Measurements from ENCODE around the gene RPL11. TPM values are rescaled to one million over a fixed set of nuclear protein-coding genes. Genes with fewer than 3 reads are reported as not detected.
A peak's percentile ranks its signal among the peaks of the same experiment; 100 is the strongest.

The RPL11 gene
- total and polyA plus RNA-seq, 10 of the 15 experiments (the other 5 are each of a cell fraction or from before 2014, with no cell fraction given) = 968 to 4,611 (median 2,521) TPM

GRCh38 chr1:23719162-23719820 lies 27.7 kb downstream of the RPL11 start (continued):
- no peak for TF ChIP-seq MEF2A (IDR thresholded peaks at IDR 0.05; ENCODE audit: insufficient read depth, low read depth, low read length)
- TF ChIP-seq BCLAF1 (IDR thresholded peaks at IDR 0.05) = no peak
- TF ChIP-seq NR2F1 (conservative IDR thresholded peaks at IDR 0.05) = peak; percentile 72
- TF ChIP-seq PAX5 (IDR thresholded peaks at IDR 0.05; ENCODE audit: borderline replicate concordance, low read depth, low read length) = no peak
- no peak for TF ChIP-seq CHD4 (IDR thresholded peaks at IDR 0.05)
- TF ChIP-seq BHLHE40 (IDR thresholded peaks at IDR 0.05; ENCODE audit: borderline replicate concordance in 1 of 2, low read depth in 2 of 2, low read length in 1 of 2) = peak in 1 of 2 experiments; percentile 70; a peak in 2 of 4 replicates
- peak; percentile 29 to 42; a peak in 2 of 4 replicates for TF ChIP-seq IKZF2 (IDR thresholded peaks at IDR 0.05)
- peak; percentile 7 for TF ChIP-seq SP1 (IDR thresholded peaks at IDR 0.05; ENCODE audit: low read depth, low read length)
- TF ChIP-seq FOXK2 (IDR thresholded peaks at IDR 0.05) = no peak
- TF ChIP-seq CBFB (IDR thresholded peaks at IDR 0.05; ENCODE audit: low read depth) = peak; percentile 37; the same call in 1 of the 2 replicates
- TF ChIP-seq POLR2A (IDR thresholded peaks at IDR 0.05; ENCODE audit: low read depth, low read length) = 0 out of 2 replicates have a peak, but pooled peaks have one; percentile 31
- peak; percentile 80 for TF ChIP-seq RUNX3 (IDR thresholded peaks at IDR 0.05; ENCODE audit: low read length)
- peak; percentile 93 for TF ChIP-seq EED (IDR thresholded peaks at IDR 0.05; ENCODE audit: low read depth)
- peak; percentile 67; the same call in 1 of the 2 replicates for TF ChIP-seq IKZF1 (conservative IDR thresholded peaks at IDR 0.05)
- peak; percentile 38; the same call in 1 of the 2 replicates for TF ChIP-seq YY1 (IDR thresholded peaks at IDR 0.05; ENCODE audit: low read depth, low read length)
- no peak for TF ChIP-seq BACH1 (IDR thresholded peaks at IDR 0.05; ENCODE audit: borderline replicate concordance)
- TF ChIP-seq DPF2 (IDR thresholded peaks at IDR 0.05) = peak; percentile 31; the same call in 1 of the 2 replicates
- peak; percentile 67 for TF ChIP-seq JUNB (IDR thresholded peaks at IDR 0.05)

Measured in GM12878 (cell line).